ENCODE results near the gene HIF1A. TPM values are rescaled to one million over a fixed set of nuclear protein-coding genes. Genes with fewer than 3 reads are reported as not detected.

Gene HIF1A
- polyA plus RNA-seq, 1 donor from 2014 or later = 88.0 TPM

- Mint-ChIP-seq H3K4me1 (peaks cover 14 to 21% (median 20%) of the 10 kb centered on the region in 3 donors), H3K36me3 (peaks cover 3% of the 10 kb centered on the region), H3K4me3 (no peak overlapping the region), H3K27me3 (no peaks in the 10 kb centered on the region), H3K27ac (peak overlapping the region in 1 of 3 donors; percentile 66), H3K9me3 (peaks cover 0 to 1% (median 0%) of the 10 kb centered on the region in 3 donors)
These were observed 60.8 kb downstream of the HIF1A start for GRCh38 chr14:61756135-61756534.

DNA sequence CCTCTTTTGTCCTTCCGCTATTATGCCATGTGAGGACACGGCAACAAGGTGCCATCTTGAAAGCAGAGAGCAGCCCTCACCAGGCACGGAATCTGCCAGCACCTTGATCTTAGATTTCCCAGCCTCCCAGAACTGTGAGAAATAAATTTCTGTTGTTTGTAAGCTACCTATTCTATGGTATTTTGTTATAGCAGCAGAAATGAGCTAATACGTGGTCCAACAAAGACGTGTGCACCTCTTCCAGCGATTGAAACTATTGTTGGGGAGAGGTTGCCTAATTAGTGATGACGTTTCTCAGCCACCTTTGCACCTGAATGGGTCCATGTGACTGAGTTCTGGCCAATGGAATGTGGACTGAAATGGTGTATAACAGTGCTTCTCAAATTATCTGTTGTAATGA, 64.6 kb downstream of the HIF1A start:
- no peaks in the 10 kb centered on the region for H3K27me3 Mint-ChIP-seq
- H3K9me3 Mint-ChIP-seq = peaks cover 0 to 1% (median 0%) of the 10 kb centered on the region in 3 donors
- H3K4me3 Mint-ChIP-seq = peak overlapping the region in 1 of 4 donors; percentile 80
- no peak overlapping the region for H3K27ac Mint-ChIP-seq
- H3K4me1 Mint-ChIP-seq = peaks cover 19 to 25% (median 19%) of the 10 kb centered on the region in 3 donors
- H3K36me3 Mint-ChIP-seq = peaks cover 7% of the 10 kb centered on the region

GRCh38 chr14:61761557-61761956, 66.2 kb downstream of the HIF1A start:
- H3K36me3 Mint-ChIP-seq = peaks cover 7% of the 10 kb centered on the region
- H3K27ac Mint-ChIP-seq = peak overlapping the region; percentile 94 to 98 (median 94)
- H3K4me3 Mint-ChIP-seq = peak overlapping the region; percentile 92 to 98 (median 98)
- H3K4me1 Mint-ChIP-seq = peaks cover 27 to 30% (median 30%) of the 10 kb centered on the region in 3 donors
- H3K9me3 Mint-ChIP-seq = no peaks in the 10 kb centered on the region
- no peaks in the 10 kb centered on the region for H3K27me3 Mint-ChIP-seq

- H3K36me3 Mint-ChIP-seq = peaks cover 7% of the 10 kb centered on the region
- H3K27ac Mint-ChIP-seq = peak within 1 kb of the TSS; percentile 94 to 98 (median 94)
- H3K4me3 Mint-ChIP-seq = peak within 1 kb of the TSS; percentile 92 to 98 (median 98)
- H3K9me3 Mint-ChIP-seq = no peaks in the 10 kb centered on the region
- H3K27me3 Mint-ChIP-seq = no peaks in the 10 kb centered on the region
- peaks cover 27 to 30% (median 30%) of the 10 kb centered on the region in 3 donors for H3K4me1 Mint-ChIP-seq
These were observed 66.9 kb downstream of the HIF1A start, which contains the start of gene SNAPC1 for GRCh38 chr14:61761959-61762786. Gene SNAPC1 (plus strand): TSS chr14:61762420. CDS start chr14:61762461, 41 bp downstream.

- Mint-ChIP-seq H3K36me3 (peaks cover 5% of the 10 kb centered on the region), H3K4me3 (peak overlapping the region in 2 of 4 donors; percentile 97 to 98), H3K4me1 (peaks cover 27 to 30% (median 30%) of the 10 kb centered on the region in 3 donors), H3K27ac (peak overlapping the region in 1 of 3 donors; percentile 94), H3K27me3 (no peaks in the 10 kb centered on the region), H3K9me3 (no peaks in the 10 kb centered on the region)
These were observed 69.2 kb downstream of the HIF1A start for GRCh38 chr14:61764342-61765122.

DNA sequence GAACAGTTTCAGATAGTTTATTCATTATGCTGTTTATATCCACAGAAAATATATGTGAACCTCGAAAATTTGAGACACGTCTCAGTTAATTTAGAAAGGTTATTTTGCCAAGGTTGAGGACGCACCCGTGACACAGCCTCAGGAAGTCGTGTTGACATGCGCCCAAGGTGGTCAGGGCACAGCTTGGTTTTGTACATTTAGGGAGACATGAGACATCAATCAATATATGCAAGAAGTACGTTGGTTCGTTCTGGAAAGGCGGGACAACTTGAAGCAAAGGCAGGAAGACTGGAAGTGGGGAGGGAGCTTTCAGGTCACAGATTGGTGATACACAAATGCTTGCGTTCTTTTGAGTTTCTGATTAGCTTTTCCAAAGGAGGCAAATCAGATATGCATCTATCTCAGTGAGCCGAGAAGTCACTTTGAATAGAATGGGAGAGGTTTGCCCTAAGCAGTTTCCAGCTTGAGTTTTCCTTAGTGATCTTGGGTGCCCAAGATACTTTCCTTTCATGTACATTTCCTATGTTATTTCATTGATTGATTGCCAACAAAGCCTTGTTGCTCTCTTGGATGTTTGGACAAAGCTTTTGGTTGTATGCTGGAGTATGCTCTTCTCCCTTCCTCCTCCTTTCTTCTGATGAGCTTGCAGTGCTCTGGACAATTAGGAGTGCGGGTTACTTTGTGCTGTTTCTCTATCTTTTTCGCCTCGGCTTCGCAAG, 70.1 kb downstream of the HIF1A start:
- Mint-ChIP-seq H3K4me1 (peaks cover 27 to 30% (median 30%) of the 10 kb centered on the region in 3 donors), H3K9me3 (no peaks in the 10 kb centered on the region), H3K36me3 (peaks cover 6% of the 10 kb centered on the region), H3K4me3 (peak overlapping the region in 2 of 4 donors; percentile 47 to 97), H3K27ac (peak overlapping the region in 1 of 3 donors; percentile 24), H3K27me3 (no peaks in the 10 kb centered on the region)

GRCh38 chr14:61766151-61766550, 70.8 kb downstream of the HIF1A start:
- Mint-ChIP-seq H3K4me1 (peaks cover 27 to 30% (median 30%) of the 10 kb centered on the region in 3 donors), H3K9me3 (no peaks in the 10 kb centered on the region), H3K36me3 (peaks cover 6% of the 10 kb centered on the region), H3K27ac (no peak overlapping the region), H3K4me3 (peak overlapping the region in 1 of 4 donors; percentile 53), H3K27me3 (no peaks in the 10 kb centered on the region)

DNA sequence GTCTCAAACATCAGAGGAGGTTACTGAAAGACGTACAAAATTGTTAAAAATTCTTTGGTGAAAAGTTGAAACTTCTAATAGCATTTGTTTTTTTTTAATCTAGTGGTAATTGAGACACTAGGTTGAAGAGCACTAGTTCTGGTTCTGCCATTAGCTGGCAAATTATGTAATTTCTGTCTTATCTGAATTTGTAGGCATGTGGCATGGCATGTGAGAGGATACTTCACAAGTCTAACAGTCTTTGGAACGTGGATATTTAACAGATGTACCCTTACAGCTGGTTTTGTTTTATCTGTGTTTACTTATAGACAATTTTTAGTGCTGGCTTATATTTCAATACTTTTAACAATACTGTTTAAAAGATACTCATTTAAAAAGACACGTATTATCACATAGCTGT, 72.9 kb downstream of the HIF1A start:
- Mint-ChIP-seq H3K36me3 (peaks cover 8% of the 10 kb centered on the region), H3K4me3 (no peak overlapping the region), H3K4me1 (peaks cover 17 to 30% (median 21%) of the 10 kb centered on the region in 3 donors), H3K9me3 (no peaks in the 10 kb centered on the region), H3K27me3 (no peaks in the 10 kb centered on the region), H3K27ac (no peak overlapping the region)

- Mint-ChIP-seq H3K27me3 (no peaks in the 10 kb centered on the region), H3K27ac (no peak overlapping the region), H3K36me3 (peaks cover 6% of the 10 kb centered on the region), H3K9me3 (no peaks in the 10 kb centered on the region), H3K4me1 (peaks cover 7 to 17% (median 11%) of the 10 kb centered on the region in 3 donors), H3K4me3 (no peak overlapping the region)
These were observed 74.6 kb downstream of the HIF1A start for GRCh38 chr14:61769893-61770292.

- Mint-ChIP-seq H3K9me3 (no peaks in the 10 kb centered on the region), H3K36me3 (peaks cover 17% of the 10 kb centered on the region), H3K27me3 (no peaks in the 10 kb centered on the region), H3K27ac (no peak overlapping the region), H3K4me1 (peaks cover 0 to 5% (median 4%) of the 10 kb centered on the region in 3 donors), H3K4me3 (no peak overlapping the region)
These were observed 79.5 kb downstream of the HIF1A start for GRCh38 chr14:61774861-61775260.

DNA sequence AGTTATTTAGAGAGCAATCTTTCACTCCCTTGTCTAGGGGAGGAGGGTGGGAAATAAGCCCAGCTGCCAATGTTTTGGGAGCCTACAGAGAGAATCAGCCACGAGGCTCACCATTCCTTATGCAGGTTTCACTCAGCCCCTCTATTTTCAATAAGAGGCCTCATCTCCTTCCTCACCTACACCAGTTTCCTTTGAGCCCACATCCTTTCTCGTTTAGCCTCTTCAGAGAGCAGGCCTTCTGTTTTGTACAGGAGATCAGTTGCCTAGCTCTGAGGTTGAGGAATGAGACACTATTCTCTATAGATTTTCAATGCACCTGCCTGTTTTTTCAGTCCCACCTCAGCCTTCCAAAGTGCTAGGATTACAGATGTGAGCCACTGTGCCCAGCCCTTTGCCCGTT, 84.8 kb downstream of the HIF1A start:
- peaks cover 19% of the 10 kb centered on the region for H3K36me3 Mint-ChIP-seq
- H3K4me3 Mint-ChIP-seq = no peak overlapping the region
- no peaks in the 10 kb centered on the region for H3K9me3 Mint-ChIP-seq
- H3K27ac Mint-ChIP-seq = no peak overlapping the region
- no peaks in the 10 kb centered on the region for H3K4me1 Mint-ChIP-seq
- H3K27me3 Mint-ChIP-seq = no peaks in the 10 kb centered on the region

GRCh38 chr14:61797309-61797708, 102.0 kb downstream of the HIF1A start:
- H3K4me1 Mint-ChIP-seq = no peaks in the 10 kb centered on the region
- H3K36me3 Mint-ChIP-seq = peaks cover 7% of the 10 kb centered on the region
- no peak overlapping the region for H3K27ac Mint-ChIP-seq
- H3K9me3 Mint-ChIP-seq = no peaks in the 10 kb centered on the region
- no peak overlapping the region for H3K4me3 Mint-ChIP-seq
- H3K27me3 Mint-ChIP-seq = no peaks in the 10 kb centered on the region

Data from IgD-negative memory B cell (primary cell).